IMR-90 (cell line): Measurements from ENCODE around the gene NIT1. TPM values are rescaled to one million over a fixed set of nuclear protein-coding genes. Genes with fewer than 3 reads are reported as not detected.

Experiments
- ATAC-seq: fragments of 200-7000 bp; cut with Tn5 transposase; 2 replicates; pipeline ENCODE4 v1.9.1; 2020; ENCODE audit warnings: low read depth, mild to moderate bottlenecking, moderate library complexity
- BruUV-seq: library from RNA; stranded (reverse); fragments of 400-500 nt; replicated peaks from 2 replicates; lab custom pipeline; 2021; lab: Mats Ljungman, UMichigan
- CTCF ChIA-PET: fragments of 300-600 bp; formaldehyde crosslinking; extraction: SDS; loops from one replicate; lab custom pipeline; 2021; ENCODE audit warnings: antibody characterized with exemption; lab: Yijun Ruan, JAX
- POLR2A ChIA-PET: fragments of 300-600 bp; sonication (Branson Sonifier 250); formaldehyde crosslinking; loops from one replicate; lab custom pipeline; 2022; ENCODE audit warnings: antibody characterized with exemption; ENCODE audit not compliant: unreplicated experiment; lab: Charles Lee
- DNase-seq: peaks from one replicate; pipeline ENCODE4 v3.0.0; 2013
- H2AFZ ChIP-seq: replicated peaks from 2 replicates; pipeline ENCODE3; 2013; ENCODE audit warnings: low read length, mild to moderate bottlenecking; ENCODE audit not compliant: poor library complexity
- H2AK5ac ChIP-seq: 2 replicates; pipeline ENCODE4 v1.6.1; 2013; ENCODE audit warnings: low read depth, low read length, inconsistent platforms
- H2AK9ac ChIP-seq: replicated peaks from 2 replicates; pipeline ENCODE3; 2013; ENCODE audit warnings: mild to moderate bottlenecking, low read depth, low read length, moderate library complexity; ENCODE audit not compliant: poor library complexity
- H2BK120ac ChIP-seq: 2 replicates; pipeline ENCODE4 v1.6.1; 2013; ENCODE audit warnings: low read depth, low read length, inconsistent platforms
- H2BK15ac ChIP-seq: 3 replicates; pipeline ENCODE4 v1.6.1; 2013; ENCODE audit warnings: low read depth, low read length, inconsistent platforms
- H2BK20ac ChIP-seq: 2 replicates; pipeline ENCODE4 v1.6.1; 2013; ENCODE audit warnings: low read depth, mild to moderate bottlenecking, inconsistent platforms, low read length, moderate library complexity
- H2BK5ac ChIP-seq: 2 replicates; pipeline ENCODE4 v1.6.1; 2013; ENCODE audit warnings: mild to moderate bottlenecking, low read depth, low read length, inconsistent platforms; ENCODE audit not compliant: poor library complexity, severe bottlenecking
- H3K14ac ChIP-seq: replicated peaks from 2 replicates; pipeline ENCODE4 v1.6.1; 2013; ENCODE audit warnings: low read depth, low read length, inconsistent platforms
- H3K18ac ChIP-seq: 2 replicates; pipeline ENCODE4 v1.6.1; 2013; ENCODE audit warnings: low read depth, low read length, control low read depth
- H3K23ac ChIP-seq: 2 replicates; pipeline ENCODE4 v1.6.1; 2013; ENCODE audit warnings: low read depth, low read length, inconsistent platforms
- H3K27ac ChIP-seq: 2 replicates; pipeline ENCODE4 v1.5.1; 2013; ENCODE audit warnings: mild to moderate bottlenecking, control low read depth, low read length; ENCODE audit not compliant: insufficient read depth
- H3K27me3 ChIP-seq: 2 replicates; pipeline ENCODE4 v1.6.1; 2013; ENCODE audit warnings: low read length; ENCODE audit not compliant: control insufficient read depth, insufficient read depth
- H3K36me3 ChIP-seq: 2 replicates; pipeline ENCODE4 v1.6.1; 2013; ENCODE audit warnings: low read length, mixed read lengths; ENCODE audit not compliant: control insufficient read depth, insufficient read depth
- H3K4ac ChIP-seq: 2 replicates; pipeline ENCODE4 v1.6.1; 2013; ENCODE audit warnings: low read depth, low read length, inconsistent platforms
- H3K4me1 ChIP-seq: 2 replicates; pipeline ENCODE4 v1.6.1; 2013; ENCODE audit warnings: low read length, mixed read lengths; ENCODE audit not compliant: control insufficient read depth, insufficient read depth
- H3K4me2 ChIP-seq: 2 replicates; pipeline ENCODE4 v1.6.1; 2013; ENCODE audit warnings: low read depth, mild to moderate bottlenecking, control low read depth, low read length, moderate library complexity
- H3K4me3 ChIP-seq: 2 replicates; pipeline ENCODE4 v1.5.1; 2013; ENCODE audit warnings: low read depth, mild to moderate bottlenecking, control low read depth, low read length, moderate library complexity; ENCODE audit not compliant: insufficient read depth
- H3K56ac ChIP-seq: 2 replicates; pipeline ENCODE4 v1.6.1; 2013; ENCODE audit warnings: low read length, inconsistent platforms; ENCODE audit not compliant: insufficient read depth; ENCODE audit errors: extremely low read depth
- H3K79me1 ChIP-seq, 2 experiments: 2 replicates each; pipeline ENCODE4 v1.6.1; 2013; ENCODE audit warnings: low read length in 2 of 2, inconsistent platforms in 1 of 2, low read depth in 1 of 2
- H3K9ac ChIP-seq: 2 replicates; pipeline ENCODE4 v1.6.1; 2013; ENCODE audit warnings: low read depth, low read length, control low read depth
- H3K9me1 ChIP-seq: 2 replicates; pipeline ENCODE4 v1.6.1; 2013; ENCODE audit warnings: low read length, inconsistent platforms; ENCODE audit not compliant: insufficient read depth
- H3K9me3 ChIP-seq: 2 replicates; pipeline ENCODE4 v1.6.1; 2013; ENCODE audit warnings: low read length; ENCODE audit not compliant: control insufficient read depth, insufficient read depth
- H4K20me1 ChIP-seq: 2 replicates; pipeline ENCODE4 v1.6.1; 2013; ENCODE audit warnings: low read length, inconsistent platforms; ENCODE audit not compliant: insufficient read depth
- H4K5ac ChIP-seq: 2 replicates; pipeline ENCODE4 v1.6.1; 2013; ENCODE audit warnings: mild to moderate bottlenecking, low read depth, low read length, control low read depth
- H4K8ac ChIP-seq, 2 experiments: 2 replicates each; pipeline ENCODE4 v1.6.1; 2013; ENCODE audit warnings: low read depth in 2 of 2, low read length in 2 of 2, control low read depth in 1 of 2, inconsistent platforms in 1 of 2
- H4K91ac ChIP-seq: 2 replicates; pipeline ENCODE4 v1.6.1; 2013; ENCODE audit warnings: low read depth, low read length, inconsistent platforms; ENCODE audit not compliant: insufficient read depth
- BHLHE40 ChIP-seq: fragments of 150-350 bp; IDR thresholded peaks from 2 replicates; pipeline ENCODE4 v1.6.1; 2016; ENCODE audit warnings: mild to moderate bottlenecking, low read depth, low read length
- CEBPB ChIP-seq: IDR thresholded peaks from 2 replicates; pipeline ENCODE4 v1.6.1; 2012; ENCODE audit warnings: low read depth, low read length, improper control_type of control experiment
- CHD1 ChIP-seq: IDR thresholded peaks from 2 replicates; pipeline ENCODE4 v1.6.1; 2012; ENCODE audit warnings: low read depth, low read length, improper control_type of control experiment
- FOS ChIP-seq: fragments of 150-350 bp; IDR thresholded peaks from 2 replicates; pipeline ENCODE4 v1.6.1; 2016; ENCODE audit warnings: low read depth, low read length
- NFE2L2 ChIP-seq: fragments of 150-350 bp; IDR thresholded peaks from 2 replicates; pipeline ENCODE4 v1.6.1; 2016; ENCODE audit warnings: low read depth, mild to moderate bottlenecking, low read length
- POLR2A ChIP-seq: IDR thresholded peaks from 2 replicates; pipeline ENCODE4 v1.6.1; 2012; ENCODE audit warnings: mild to moderate bottlenecking, low read depth, low read length
- RAD21 ChIP-seq: IDR thresholded peaks from 2 replicates; pipeline ENCODE4 v1.6.1; 2012; ENCODE audit warnings: low read length, improper control_type of control experiment
- SMC3 ChIP-seq: fragments of 150-350 bp; IDR thresholded peaks from 2 replicates; pipeline ENCODE4 v1.6.1; 2016; ENCODE audit warnings: low read depth, mild to moderate bottlenecking, antibody characterized with exemption, low read length, moderate library complexity
- WGBS, 2 experiments: methylation state at CpG; one replicate each; pipeline versions ENCODE4 v1.1.5 to v1.1.7; 2013; ENCODE audit warnings: missing lambda C conversion rate in 2 of 2; ENCODE audit not compliant: insufficient read length in 1 of 2; ENCODE audit errors: extremely low coverage in 2 of 2; 5-methylcytosine and 5-hydroxymethylcytosine counted together
- dilution Hi-C: fragments of 300-500 bp; cut with HindIII; formaldehyde crosslinking; loops from one replicate; pipeline ENCODE4 v1.14.3; 2018; ENCODE audit warnings: low sequenced_read_pairs; ENCODE audit not compliant: unreplicated experiment
- in situ Hi-C: fragments of 300-500 bp; cut with MboI; formaldehyde crosslinking; loops from 3 replicates; pipeline ENCODE4 v1.14.3; 2019; ENCODE audit warnings: low sequenced_read_pairs, inconsistent platforms, mixed read lengths
- intact Hi-C: fragments of 100-400 bp; cut with micrococcal nuclease; formaldehyde crosslinking; loops from 2 replicates; pipeline ENCODE4 v1.10.0; 2022
- polyA plus RNA-seq, 3 experiments: library from polyadenylated mRNA; depleted of rRNA; stranded (reverse); fragments of >200 nt; gene quantifications; 2 replicates each; pipeline ENCODE4 v1.2.3, GENCODE V29; 2012; ENCODE audit warnings: low replicate concordance in 1 of 3
- total RNA-seq: library from RNA; depleted of rRNA; stranded (reverse); fragments of >200 nt; gene quantifications from 2 replicates; pipeline ENCODE4 v1.2.3, GENCODE V29; 2012
- TF ChIP-seq, protein P1 (sequence below): fragments of 150-350 bp; IDR thresholded peaks from 2 replicates; pipeline ENCODE4 v1.6.1; 2016; ENCODE audit warnings: low read depth, mild to moderate bottlenecking, low read length, moderate library complexity, borderline replicate concordance
- TF ChIP-seq, protein P2 (sequence below): conservative IDR thresholded peaks from 2 replicates; pipeline ENCODE4 v1.5.1; 2012; ENCODE audit warnings: mild to moderate bottlenecking, low read depth, low read length, improper control_type of control experiment
- TF ChIP-seq, protein P3 (sequence below): fragments of 150-350 bp; IDR thresholded peaks from 2 replicates; pipeline ENCODE4 v1.6.1; 2017; ENCODE audit warnings: mild to moderate bottlenecking, antibody characterized with exemption, low read length, low read depth

Gene NIT1
- total and polyA plus RNA-seq, 2 of the 4 experiments (the other 2 are of a cell fraction): 22.8 to 33.6 TPM

DNA sequence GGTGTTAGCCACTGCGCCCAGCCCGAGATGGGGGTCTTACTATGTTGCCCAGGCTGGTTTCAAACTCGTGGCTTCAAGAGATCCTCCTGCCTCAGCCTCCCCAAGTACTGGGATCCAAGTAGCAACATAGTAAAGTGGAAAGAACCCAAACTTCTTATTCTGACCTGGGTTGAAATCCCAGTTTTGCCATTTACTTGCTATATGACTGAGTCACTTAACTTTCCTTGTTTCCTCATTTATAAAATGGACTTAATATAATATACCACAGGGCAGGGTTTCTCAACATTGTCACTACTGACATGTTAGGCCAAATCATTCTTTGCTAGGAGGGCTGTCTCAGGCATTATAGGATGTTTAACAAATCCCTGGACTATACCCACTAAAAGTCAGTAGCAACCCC lies 6.8 kb upstream of the NIT1 start:
- H3K56ac ChIP-seq: no peak overlapping the region
- no peak overlapping the region for H3K4ac ChIP-seq
- no peak overlapping the region for H3K23ac ChIP-seq
- ATAC-seq (no peak), DNase-seq (no peak)
- no peak overlapping the region for H2BK20ac ChIP-seq
- H3K27me3 ChIP-seq: no peaks in the 10 kb centered on the region
- no peak overlapping the region for H2AFZ ChIP-seq
- H2BK5ac ChIP-seq: no peak overlapping the region
- H3K9me1 ChIP-seq: peaks cover 19% of the 10 kb centered on the region
- no peak overlapping the region for H4K5ac ChIP-seq
- peaks cover 59% of the 10 kb centered on the region for H4K20me1 ChIP-seq
- no peak overlapping the region for H3K27ac ChIP-seq
- no peak overlapping the region for H4K8ac ChIP-seq
- H3K4me3 ChIP-seq: no peak overlapping the region
- TF ChIP-seq, protein P1, sequence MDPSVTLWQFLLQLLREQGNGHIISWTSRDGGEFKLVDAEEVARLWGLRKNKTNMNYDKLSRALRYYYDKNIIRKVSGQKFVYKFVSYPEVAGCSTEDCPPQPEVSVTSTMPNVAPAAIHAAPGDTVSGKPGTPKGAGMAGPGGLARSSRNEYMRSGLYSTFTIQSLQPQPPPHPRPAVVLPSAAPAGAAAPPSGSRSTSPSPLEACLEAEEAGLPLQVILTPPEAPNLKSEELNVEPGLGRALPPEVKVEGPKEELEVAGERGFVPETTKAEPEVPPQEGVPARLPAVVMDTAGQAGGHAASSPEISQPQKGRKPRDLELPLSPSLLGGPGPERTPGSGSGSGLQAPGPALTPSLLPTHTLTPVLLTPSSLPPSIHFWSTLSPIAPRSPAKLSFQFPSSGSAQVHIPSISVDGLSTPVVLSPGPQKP: no peak
- TF ChIP-seq CHD1 (no peak), FOS (no peak), BHLHE40 (no peak), RAD21 (no peak), SMC3 (no peak), CEBPB (no peak), NFE2L2 (no peak), POLR2A (no peak)
- TF ChIP-seq, protein P2, sequence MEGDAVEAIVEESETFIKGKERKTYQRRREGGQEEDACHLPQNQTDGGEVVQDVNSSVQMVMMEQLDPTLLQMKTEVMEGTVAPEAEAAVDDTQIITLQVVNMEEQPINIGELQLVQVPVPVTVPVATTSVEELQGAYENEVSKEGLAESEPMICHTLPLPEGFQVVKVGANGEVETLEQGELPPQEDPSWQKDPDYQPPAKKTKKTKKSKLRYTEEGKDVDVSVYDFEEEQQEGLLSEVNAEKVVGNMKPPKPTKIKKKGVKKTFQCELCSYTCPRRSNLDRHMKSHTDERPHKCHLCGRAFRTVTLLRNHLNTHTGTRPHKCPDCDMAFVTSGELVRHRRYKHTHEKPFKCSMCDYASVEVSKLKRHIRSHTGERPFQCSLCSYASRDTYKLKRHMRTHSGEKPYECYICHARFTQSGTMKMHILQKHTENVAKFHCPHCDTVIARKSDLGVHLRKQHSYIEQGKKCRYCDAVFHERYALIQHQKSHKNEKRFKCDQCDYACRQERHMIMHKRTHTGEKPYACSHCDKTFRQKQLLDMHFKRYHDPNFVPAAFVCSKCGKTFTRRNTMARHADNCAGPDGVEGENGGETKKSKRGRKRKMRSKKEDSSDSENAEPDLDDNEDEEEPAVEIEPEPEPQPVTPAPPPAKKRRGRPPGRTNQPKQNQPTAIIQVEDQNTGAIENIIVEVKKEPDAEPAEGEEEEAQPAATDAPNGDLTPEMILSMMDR: no peak
- TF ChIP-seq, protein P3, sequence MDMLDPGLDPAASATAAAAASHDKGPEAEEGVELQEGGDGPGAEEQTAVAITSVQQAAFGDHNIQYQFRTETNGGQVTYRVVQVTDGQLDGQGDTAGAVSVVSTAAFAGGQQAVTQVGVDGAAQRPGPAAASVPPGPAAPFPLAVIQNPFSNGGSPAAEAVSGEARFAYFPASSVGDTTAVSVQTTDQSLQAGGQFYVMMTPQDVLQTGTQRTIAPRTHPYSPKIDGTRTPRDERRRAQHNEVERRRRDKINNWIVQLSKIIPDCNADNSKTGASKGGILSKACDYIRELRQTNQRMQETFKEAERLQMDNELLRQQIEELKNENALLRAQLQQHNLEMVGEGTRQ: no peak
- H2BK15ac ChIP-seq: no peak overlapping the region
- no peak overlapping the region for H2AK5ac ChIP-seq
- H3K79me1 ChIP-seq: peaks cover 12 to 67% of the 10 kb centered on the region in 2 experiments
- H2AK9ac ChIP-seq: no peak overlapping the region
- H3K4me2 ChIP-seq: no peak overlapping the region
- no peak overlapping the region for H3K14ac ChIP-seq
- ChIA-PET CTCF (no interaction called here), POLR2A (no interaction called here)
- peaks cover 2% of the 10 kb centered on the region; the same call in 1 of the 2 replicates for H3K4me1 ChIP-seq
- intact Hi-C loops: no loop called here
- WGBS, 2 experiments: 80% methylated on average over 1 of the region's 3 CpGs; no CpG with 5 or more reads in 1 of the 2 experiments
- no peak overlapping the region for H4K91ac ChIP-seq
- H3K9me3 ChIP-seq: no peaks in the 10 kb centered on the region
- H3K9ac ChIP-seq: no peak overlapping the region
- H3K36me3 ChIP-seq: peaks cover 6% of the 10 kb centered on the region
- no TSS peak for BruUV-seq
- no peak overlapping the region for H2BK120ac ChIP-seq
- no peak overlapping the region for H3K18ac ChIP-seq
- dilution Hi-C loops: no loop called here
- in situ Hi-C loops: no loop called here
